C4-2B (cell line): ENCODE measurements around the gene GRIK4.

ENCODE experiments used
- H3K27ac ChIP-seq: fragments of 450-650 bp; 2 replicates; pipeline ENCODE4 v1.5.1; 2017
- CTCF ChIP-seq: fragments of 450-650 bp; conservative IDR thresholded peaks from 2 replicates; pipeline ENCODE4 v1.5.1; 2017; ENCODE audit warnings: mild to moderate bottlenecking
- ZFX ChIP-seq: fragments of 450-650 bp; IDR thresholded peaks from 2 replicates; pipeline ENCODE4 v1.6.1; 2017

Gene GRIK4

DNA sequence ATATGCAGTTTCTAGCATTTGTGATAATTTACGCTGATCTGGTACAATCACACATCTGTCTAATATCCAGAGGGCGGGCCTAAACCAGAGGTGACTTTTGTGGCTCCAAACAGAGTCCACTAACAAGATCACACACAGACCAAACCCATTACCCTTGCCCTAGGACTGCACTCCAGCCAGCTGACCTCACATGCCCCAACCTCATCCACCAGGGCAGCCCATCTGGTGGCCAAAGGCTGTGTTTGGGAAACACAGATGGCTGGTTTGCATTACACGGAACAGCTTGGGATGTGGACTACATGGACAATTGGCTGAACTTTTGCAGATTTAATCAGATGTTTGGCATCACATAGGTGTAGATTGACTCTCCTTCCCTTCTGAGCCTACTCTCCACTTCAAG lies 228.2 kb downstream of the GRIK4 start:
- no peak for TF ChIP-seq ZFX
- TF ChIP-seq CTCF: no peak
- H3K27ac ChIP-seq: no peak overlapping the region

- TF ChIP-seq ZFX (no peak), CTCF (no peak)
- no peak overlapping the region for H3K27ac ChIP-seq
These were observed 228.8 kb downstream of the GRIK4 start for GRCh38 chr11:120740380-120740779.

DNA sequence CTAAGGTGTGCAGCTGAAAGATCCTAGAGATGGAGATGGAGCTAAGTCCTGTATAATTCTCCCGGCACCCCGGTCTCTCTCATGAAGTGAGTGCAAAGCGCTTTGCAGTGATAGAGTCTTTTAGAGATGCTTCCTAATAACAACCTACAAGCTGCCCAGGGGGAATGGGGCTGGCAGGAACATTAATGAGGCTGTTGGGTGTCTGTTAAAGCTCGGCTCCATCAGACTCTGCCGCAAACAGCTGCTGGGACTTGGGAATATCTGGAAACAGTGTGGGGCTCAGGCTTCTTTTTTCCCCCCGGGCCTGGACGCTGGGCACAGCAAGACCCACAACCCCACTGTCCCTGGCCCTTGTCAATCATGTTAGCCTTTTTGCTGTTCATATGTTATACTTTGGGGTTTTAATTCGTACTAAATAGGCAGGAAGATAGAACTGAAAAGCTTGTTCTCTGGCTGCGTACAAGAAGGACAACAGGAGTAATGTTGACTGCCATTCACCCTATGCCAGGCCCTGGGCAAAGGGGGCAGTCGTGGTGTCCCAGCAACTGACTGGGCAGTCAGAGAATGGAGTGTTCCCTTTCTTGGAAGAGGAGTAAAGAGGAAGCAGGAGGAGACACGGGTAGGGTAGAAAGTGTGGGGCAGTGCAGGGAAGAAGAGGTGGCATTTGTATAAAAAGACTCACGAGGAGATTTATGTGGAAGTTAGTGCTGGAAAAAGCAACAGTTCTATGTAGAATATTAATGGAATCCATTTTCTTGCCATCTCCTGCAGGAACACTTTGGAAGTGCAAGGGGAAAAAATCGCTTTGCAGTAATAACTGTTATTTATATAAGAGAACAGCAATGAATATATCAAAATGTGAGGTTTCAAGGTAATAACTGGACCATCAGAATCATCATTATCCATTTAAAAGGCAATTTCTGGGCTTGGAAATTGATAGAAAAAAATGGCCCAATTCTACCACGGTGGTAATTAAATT lies 232.8 kb downstream of the GRIK4 start:
- TF ChIP-seq ZFX (no peak), CTCF (no peak; the same call in 1 of the 2 replicates)
- H3K27ac ChIP-seq: no peak overlapping the region

GRCh38 chr11:120746376-120746775 lies 234.8 kb downstream of the GRIK4 start:
- TF ChIP-seq CTCF (no peak), ZFX (no peak)
- no peak overlapping the region for H3K27ac ChIP-seq

DNA sequence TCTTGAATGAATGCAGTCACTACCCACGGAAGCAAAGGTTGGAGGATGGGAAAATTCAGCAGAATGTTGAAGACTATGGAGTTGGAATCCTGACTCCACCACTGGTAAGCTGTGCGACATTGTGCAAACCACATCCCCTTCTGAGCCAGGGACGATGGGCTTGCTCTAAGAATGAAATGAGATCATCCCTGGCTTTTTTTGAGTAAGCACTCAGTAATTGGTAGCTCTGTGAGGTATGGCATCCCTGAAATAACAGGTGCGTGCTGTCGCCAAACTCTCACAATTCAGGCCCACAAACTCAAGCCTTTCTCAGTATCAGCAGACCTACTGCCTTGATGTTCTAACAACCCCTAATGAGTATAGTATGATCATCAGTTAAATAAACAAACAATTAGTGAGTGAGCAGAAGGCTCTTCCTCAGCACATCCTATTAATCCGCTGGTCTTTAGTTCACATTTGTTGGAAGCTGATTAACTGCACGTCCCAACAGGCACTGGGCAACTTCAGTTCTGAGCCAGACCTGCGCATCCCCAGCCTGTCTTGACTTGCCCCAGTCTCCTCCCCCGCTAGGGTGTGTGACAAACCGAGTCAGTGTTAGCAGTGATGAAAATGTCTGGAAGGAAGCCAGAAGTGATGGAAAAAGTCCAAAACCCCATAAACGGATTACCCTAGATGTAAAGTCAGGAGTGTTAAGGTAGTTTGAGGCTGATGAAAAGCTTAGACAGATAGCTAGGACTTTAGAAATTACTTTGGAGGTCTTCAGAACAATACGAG lies 235.5 kb downstream of the GRIK4 start:
- TF ChIP-seq CTCF (no peak), ZFX (no peak)
- no peak overlapping the region for H3K27ac ChIP-seq

DNA sequence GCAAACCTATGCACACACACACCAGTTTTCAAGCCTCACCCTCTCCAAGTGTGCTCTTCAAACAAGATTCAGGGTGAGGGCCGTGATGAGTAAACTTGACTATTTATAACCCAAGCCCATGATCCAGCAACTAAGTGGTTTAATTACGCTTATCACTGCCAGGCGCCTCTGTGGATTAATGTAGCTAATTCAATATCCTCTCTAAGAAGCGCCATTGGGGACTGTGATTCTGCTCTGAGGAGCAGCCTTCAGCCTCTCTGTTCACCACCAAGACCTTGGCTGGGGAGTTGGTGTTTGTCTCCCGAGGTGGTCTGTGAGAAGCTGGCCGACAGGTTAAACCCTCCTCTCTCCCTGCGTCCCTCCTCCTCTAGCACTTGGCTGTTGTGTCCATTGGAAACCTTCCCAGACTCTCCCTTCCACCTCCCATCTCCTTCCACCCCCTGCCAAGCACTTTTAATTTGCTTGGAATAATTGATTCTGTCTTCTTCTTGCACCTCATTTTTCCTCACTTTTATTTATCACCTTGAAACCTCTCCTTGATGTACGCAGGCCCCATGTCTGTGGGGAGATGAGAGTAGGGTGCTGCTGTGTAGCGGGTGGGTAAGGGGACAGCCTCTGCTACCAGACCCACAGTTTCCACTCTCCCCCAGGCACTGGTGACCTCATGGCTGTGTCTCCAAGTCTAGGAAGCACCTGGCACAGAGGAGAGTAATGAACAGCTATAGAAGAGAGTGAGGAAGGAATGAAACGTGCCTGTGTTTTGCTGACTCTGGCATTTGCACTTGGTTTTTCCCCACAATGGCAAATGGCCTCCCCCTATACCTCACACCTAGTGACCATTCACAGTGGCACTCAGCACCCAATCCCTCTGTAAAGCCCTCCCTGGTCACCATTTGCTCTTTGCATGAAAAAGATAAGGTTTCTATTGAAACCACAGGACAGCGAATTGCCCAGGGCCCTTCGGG lies 236.6 kb downstream of the GRIK4 start:
- TF ChIP-seq CTCF: no peak
- no peak for TF ChIP-seq ZFX
- H3K27ac ChIP-seq: no peak overlapping the region
